Large intestine (tissue), 3 donors: ENCODE measurements around the gene CTSG. TPM values are rescaled to one million over a fixed set of nuclear protein-coding genes. Genes with fewer than 3 reads are reported as not detected.
"Not testable (repeated sequence)": the region's sequence is repeated elsewhere in the genome, so short reads cannot be mapped to it uniquely, and the experiment has no call there.

ENCODE experiments used
- DNase-seq, 2 donors: peaks; one replicate each; pipeline versions ENCODE4 v3.0.0 to v3.0.0-alpha.2; 2013
- H3K27ac ChIP-seq: one replicate; pipeline ENCODE4 v1.5.1; 2013; ENCODE audit warnings: low read length
- H3K27me3 ChIP-seq: 2 replicates; pipeline ENCODE4 v1.6.1; 2013; ENCODE audit warnings: low read length; ENCODE audit not compliant: control insufficient read depth, insufficient read depth
- H3K36me3 ChIP-seq: 2 replicates; pipeline ENCODE4 v1.6.1; 2013; ENCODE audit warnings: low read length; ENCODE audit not compliant: control insufficient read depth, insufficient read depth
- H3K4me1 ChIP-seq: one replicate; pipeline ENCODE4 v1.6.1; 2013; ENCODE audit warnings: low read length; ENCODE audit not compliant: control insufficient read depth, insufficient read depth
- H3K4me3 ChIP-seq: one replicate; pipeline ENCODE4 v1.5.1; 2013; ENCODE audit warnings: low read length
- H3K9me3 ChIP-seq: one replicate; pipeline ENCODE4 v1.6.1; 2013; ENCODE audit warnings: mild to moderate bottlenecking, low read depth, low read length, moderate library complexity; ENCODE audit not compliant: control insufficient read depth
- WGBS: methylation state at CpG from one replicate; pipeline ENCODE4 v1.1.5; 2013; ENCODE audit warnings: low lambda C conversion rate; ENCODE audit not compliant: insufficient coverage; 5-methylcytosine and 5-hydroxymethylcytosine counted together
- polyA plus RNA-seq: library from polyadenylated mRNA; unstranded; fragments of 120-200 nt; gene quantifications from one replicate; pipeline ENCODE4 v1.2.1, GENCODE V29; 2013

Gene CTSG
- polyA plus RNA-seq, 1 donor = 0.18 TPM

DNA sequence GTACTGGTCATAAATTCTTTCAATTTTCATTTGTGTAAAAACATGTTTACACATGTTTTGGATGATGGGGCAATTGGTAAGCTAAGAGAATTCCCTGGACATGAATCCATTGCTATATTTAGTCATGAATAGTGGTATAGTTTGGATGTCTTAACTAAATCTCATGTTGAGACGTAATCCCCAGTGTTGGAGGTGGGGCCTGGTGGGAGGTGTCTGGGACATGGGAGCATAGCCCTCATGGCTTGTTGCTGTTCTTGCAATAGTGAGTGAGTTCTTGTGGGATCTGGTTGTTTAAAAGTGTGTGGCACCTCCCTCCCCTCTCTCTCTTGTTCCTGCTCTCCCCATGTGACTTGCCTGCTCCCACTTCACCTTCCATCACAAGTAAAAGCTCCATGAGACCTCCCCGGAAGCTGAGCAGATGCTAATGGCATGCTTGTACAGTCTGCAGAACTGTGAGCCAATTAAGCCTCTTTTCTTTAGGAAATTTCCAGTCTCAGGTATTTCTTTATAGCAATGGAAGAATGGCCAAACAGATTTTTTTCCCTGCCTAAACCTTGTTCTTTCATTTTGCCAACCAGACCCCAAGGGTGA, 33.6 kb downstream of the CTSG start:
- Histone ChIP-seq H3K9me3 (no peaks in the 10 kb centered on the region), H3K4me1 (no peaks in the 10 kb centered on the region), H3K27ac (no peak overlapping the region), H3K27me3 (no peaks in the 10 kb centered on the region), H3K36me3 (no peaks in the 10 kb centered on the region), H3K4me3 (no peak overlapping the region)
- no CpG with 5 or more reads among the region's 2 CpGs for WGBS
- DNase-seq = no peak

DNA sequence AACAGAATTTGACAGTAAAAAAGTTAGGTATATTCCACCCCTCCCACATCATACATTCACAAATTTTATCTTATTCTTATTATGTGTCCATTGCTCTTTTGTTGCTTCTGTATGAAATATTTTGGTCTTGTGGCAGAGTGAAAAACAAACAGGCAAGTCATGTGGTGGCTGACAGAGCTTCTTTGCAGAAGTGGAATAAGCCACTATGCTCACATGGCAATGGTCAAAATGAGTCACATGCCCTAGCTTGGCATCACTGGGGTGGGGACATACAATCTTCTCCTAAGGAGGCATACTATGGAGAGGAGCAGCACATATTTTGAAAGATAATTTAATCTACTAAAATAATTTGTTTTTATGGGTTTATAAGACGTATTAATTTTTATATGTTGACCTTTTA, 40.3 kb downstream of the CTSG start:
- Histone ChIP-seq H3K27me3 (no peaks in the 10 kb centered on the region), H3K27ac (no peak overlapping the region), H3K4me3 (no peak overlapping the region), H3K9me3 (no peaks in the 10 kb centered on the region), H3K4me1 (no peaks in the 10 kb centered on the region), H3K36me3 (no peaks in the 10 kb centered on the region)
- DNase-seq = no peak
- WGBS = 71% methylated on average over 1 of the region's 1 CpG

DNA sequence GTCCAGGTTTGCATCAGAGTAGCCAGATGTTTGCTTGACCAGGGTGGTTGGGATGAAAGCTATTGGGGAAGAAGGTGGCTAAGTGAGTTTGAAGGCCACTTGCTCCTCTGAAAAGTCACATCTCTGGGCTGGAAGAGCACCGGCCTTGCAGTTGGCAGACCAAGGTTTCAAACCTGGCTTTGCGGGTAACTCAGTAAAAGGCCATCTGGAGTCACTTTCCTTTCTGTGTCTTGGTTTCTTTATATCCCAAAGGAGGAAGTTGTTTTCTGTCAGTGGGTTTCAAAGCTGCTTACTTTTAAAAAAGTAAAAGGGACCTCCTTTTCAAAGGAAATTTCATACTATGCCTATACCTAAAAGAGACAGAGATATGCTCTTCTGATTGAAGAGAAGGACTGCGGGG, 41.8 kb downstream of the CTSG start:
- H3K27me3 ChIP-seq = no peaks in the 10 kb centered on the region
- H3K9me3 ChIP-seq = no peaks in the 10 kb centered on the region
- no peaks in the 10 kb centered on the region for H3K36me3 ChIP-seq
- no peak overlapping the region for H3K27ac ChIP-seq
- no peak overlapping the region for H3K4me3 ChIP-seq
- WGBS = no CpG with 5 or more reads among the region's 3 CpGs
- no peaks in the 10 kb centered on the region for H3K4me1 ChIP-seq
- DNase-seq = no peak

DNA sequence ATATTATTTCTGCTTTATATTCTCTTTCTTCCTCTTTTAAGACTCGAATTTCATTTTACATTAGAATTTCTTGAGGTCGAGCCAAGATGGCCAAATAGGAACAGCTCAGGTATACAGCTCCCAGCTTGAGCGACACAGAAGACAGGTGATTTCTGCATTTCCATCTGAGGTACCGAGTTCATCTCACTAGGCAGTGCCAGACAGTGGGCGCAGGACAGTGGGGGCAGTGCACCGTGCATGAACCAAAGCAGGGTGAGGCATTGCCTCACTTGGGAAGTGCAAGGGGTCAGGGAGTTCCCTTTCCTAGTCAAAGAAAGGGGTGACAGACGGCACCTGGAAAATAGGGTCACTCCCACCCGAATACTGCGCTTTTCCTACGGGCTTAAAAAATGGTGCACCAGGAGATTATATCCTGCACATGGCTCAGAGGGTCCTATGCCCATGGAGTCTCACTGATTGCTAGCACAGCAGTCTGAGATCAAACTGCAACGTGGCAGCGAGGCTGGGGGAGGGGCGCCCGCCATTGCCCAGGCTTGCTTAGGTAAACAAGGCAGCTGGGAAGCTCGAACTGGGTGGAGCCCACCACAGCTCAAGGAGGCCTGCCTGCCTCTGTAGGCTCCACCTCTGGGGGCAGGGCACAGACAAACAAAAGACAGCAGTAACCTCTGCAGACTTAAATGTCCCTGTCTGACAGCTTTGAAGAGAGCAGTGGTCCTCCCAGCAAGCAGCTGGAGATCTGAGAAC, 50.0 kb downstream of the CTSG start:
- WGBS = 80% methylated on average over 1 of the region's 15 CpGs
- DNase-seq, H3K9me3 ChIP-seq: not testable (repeated sequence)

More for the DNA sequence above, 50.0 kb downstream of the CTSG start:
- not testable (repeated sequence) for H3K36me3 ChIP-seq, H3K4me1 ChIP-seq, H3K4me3 ChIP-seq, H3K27ac ChIP-seq, H3K27me3 ChIP-seq

Other genes starting within 250 kb of the CTSG start
- 10.5 TPM for gene ADCY4, start 241.2 kb downstream of the CTSG start, polyA plus RNA-seq
- gene RIPK3, start 236.3 kb downstream of the CTSG start, polyA plus RNA-seq = 14.8 TPM
- 40.9 TPM for gene NFATC4, start 208.1 kb downstream of the CTSG start, polyA plus RNA-seq
- 54.4 TPM for gene NYNRIN, start 177.2 kb downstream of the CTSG start, polyA plus RNA-seq
- 5.6 TPM for gene CBLN3, start 146.6 kb downstream of the CTSG start, polyA plus RNA-seq
- 73.5 TPM for gene KHNYN, start 146.3 kb downstream of the CTSG start, polyA plus RNA-seq
- 44.4 TPM for gene SDR39U1, start 133.5 kb downstream of the CTSG start, polyA plus RNA-seq
- not detected for gene CMA1, start 68.0 kb downstream of the CTSG start, polyA plus RNA-seq
- gene GZMH, start 33.4 kb upstream of the CTSG start, polyA plus RNA-seq = 0.70 TPM
- 1.3 TPM for gene GZMB, start 57.9 kb upstream of the CTSG start, polyA plus RNA-seq